Measurements from ENCODE around the gene SATL1. TPM values are rescaled to one million over a fixed set of nuclear protein-coding genes. Genes with fewer than 3 reads are reported as not detected.

SATL1 gene
- total RNA-seq, 1 donor from 2014 or later, result not detected

DNA sequence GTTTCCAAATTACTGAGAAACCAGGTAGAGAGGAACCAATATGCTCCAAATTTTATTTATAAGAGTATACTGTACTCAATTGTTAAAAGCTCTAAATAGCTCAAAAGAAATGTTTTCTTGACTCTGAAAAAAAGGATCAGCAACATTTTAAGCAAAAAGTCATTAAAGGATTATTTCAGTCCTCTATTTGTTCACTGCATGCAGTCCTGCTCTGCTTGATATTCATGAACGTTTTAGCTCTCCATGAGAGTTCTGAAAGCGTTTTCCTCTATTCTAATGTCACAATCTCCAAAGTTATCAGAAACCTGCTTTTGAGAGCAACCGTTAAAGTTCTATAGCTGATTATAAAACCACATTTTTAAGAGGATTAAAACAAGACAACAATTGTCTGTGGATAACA lies 129.4 kb downstream of the SATL1 start:
- DNase-seq (ENCODE audit: low read depth) (no peak), FAIRE-seq (no peak)
- TF ChIP-seq, protein P1, sequence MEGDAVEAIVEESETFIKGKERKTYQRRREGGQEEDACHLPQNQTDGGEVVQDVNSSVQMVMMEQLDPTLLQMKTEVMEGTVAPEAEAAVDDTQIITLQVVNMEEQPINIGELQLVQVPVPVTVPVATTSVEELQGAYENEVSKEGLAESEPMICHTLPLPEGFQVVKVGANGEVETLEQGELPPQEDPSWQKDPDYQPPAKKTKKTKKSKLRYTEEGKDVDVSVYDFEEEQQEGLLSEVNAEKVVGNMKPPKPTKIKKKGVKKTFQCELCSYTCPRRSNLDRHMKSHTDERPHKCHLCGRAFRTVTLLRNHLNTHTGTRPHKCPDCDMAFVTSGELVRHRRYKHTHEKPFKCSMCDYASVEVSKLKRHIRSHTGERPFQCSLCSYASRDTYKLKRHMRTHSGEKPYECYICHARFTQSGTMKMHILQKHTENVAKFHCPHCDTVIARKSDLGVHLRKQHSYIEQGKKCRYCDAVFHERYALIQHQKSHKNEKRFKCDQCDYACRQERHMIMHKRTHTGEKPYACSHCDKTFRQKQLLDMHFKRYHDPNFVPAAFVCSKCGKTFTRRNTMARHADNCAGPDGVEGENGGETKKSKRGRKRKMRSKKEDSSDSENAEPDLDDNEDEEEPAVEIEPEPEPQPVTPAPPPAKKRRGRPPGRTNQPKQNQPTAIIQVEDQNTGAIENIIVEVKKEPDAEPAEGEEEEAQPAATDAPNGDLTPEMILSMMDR (IDR thresholded peaks at IDR 0.05; ENCODE audit: insufficient read depth, low read length, severe bottlenecking), result no peak

DNA sequence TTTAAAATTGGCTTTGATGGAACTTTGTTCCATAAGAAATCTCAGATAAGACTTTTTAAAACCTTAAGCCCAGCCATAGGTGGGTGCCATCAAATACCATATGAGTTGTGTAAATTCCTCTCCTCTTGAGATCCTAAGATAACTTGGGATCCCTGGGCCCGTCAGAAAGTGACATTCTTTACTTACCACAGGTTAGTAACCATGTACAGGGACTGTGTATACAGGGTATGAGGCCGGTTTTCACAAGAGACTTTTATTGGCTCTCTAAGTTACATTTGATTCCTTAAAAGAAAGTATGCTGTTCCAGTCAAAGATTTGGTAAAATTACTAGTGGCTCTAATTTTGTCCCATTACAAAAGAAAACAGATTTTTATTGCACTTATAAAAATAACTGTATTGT lies 129.8 kb downstream of the SATL1 start:
- Histone ChIP-seq H3K4me3 (ENCODE audit: low read depth, low read length) (no peak overlapping the region), H3K27me3 (ENCODE audit: control insufficient read depth, insufficient read depth, low read length) (no peaks in the 10 kb centered on the region), H3K36me3 (ENCODE audit: control insufficient read depth, insufficient read depth, low read length) (no peaks in the 10 kb centered on the region)
- TF ChIP-seq, protein P1 (IDR thresholded peaks at IDR 0.05; ENCODE audit: insufficient read depth, low read length, severe bottlenecking), result no peak
- no peak for DNase-seq (ENCODE audit: low read depth)
- FAIRE-seq, result no peak

More for the DNA sequence above, 129.4 kb downstream of the SATL1 start:
- Histone ChIP-seq H3K4me3 (ENCODE audit: low read depth, low read length) (no peak overlapping the region), H3K27me3 (ENCODE audit: control insufficient read depth, insufficient read depth, low read length) (no peaks in the 10 kb centered on the region), H3K36me3 (ENCODE audit: control insufficient read depth, insufficient read depth, low read length) (no peaks in the 10 kb centered on the region)

DNA sequence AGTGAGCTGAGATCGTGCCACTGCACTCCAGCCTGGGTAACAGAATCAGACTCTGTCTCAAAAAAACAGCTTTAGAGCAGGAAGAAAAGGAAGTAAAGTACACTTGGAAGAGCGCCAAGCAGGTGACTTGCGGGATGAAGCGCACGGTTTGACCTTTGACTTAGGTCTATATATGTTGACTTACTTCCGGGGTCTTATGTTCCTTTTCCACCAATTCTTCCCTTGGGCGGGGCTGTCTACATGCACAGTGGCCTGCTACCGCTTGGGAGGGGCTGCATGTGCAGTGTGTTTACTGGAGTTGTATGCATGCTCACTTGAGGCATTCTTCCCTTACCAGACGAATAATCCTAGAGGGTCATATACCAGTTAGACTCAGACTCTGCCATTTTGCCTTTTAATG lies 131.3 kb downstream of the SATL1 start:
- no peak for FAIRE-seq
- TF ChIP-seq, protein P1 (IDR thresholded peaks at IDR 0.05; ENCODE audit: insufficient read depth, low read length, severe bottlenecking), result no peak
- H3K27me3 ChIP-seq (ENCODE audit: control insufficient read depth, insufficient read depth, low read length), result no peaks in the 10 kb centered on the region
- H3K4me3 ChIP-seq (ENCODE audit: low read depth, low read length), result no peak overlapping the region
- no peak for DNase-seq (ENCODE audit: low read depth)
- H3K36me3 ChIP-seq (ENCODE audit: control insufficient read depth, insufficient read depth, low read length), result no peaks in the 10 kb centered on the region

GRCh38 chrX:85111347-85111746 lies 132.2 kb downstream of the SATL1 start:
- H3K36me3 ChIP-seq (ENCODE audit: control insufficient read depth, insufficient read depth, low read length), result no peaks in the 10 kb centered on the region
- TF ChIP-seq, protein P1 (IDR thresholded peaks at IDR 0.05; ENCODE audit: insufficient read depth, low read length, severe bottlenecking), result peak; percentile 22
- no peaks in the 10 kb centered on the region for H3K27me3 ChIP-seq (ENCODE audit: control insufficient read depth, insufficient read depth, low read length)
- H3K4me3 ChIP-seq (ENCODE audit: low read depth, low read length), result no peak overlapping the region
- FAIRE-seq (no peak), DNase-seq (ENCODE audit: low read depth) (peak; percentile 4)

- TF ChIP-seq, protein P1 (IDR thresholded peaks at IDR 0.05; ENCODE audit: insufficient read depth, low read length, severe bottlenecking), result no peak
- Histone ChIP-seq H3K27me3 (ENCODE audit: control insufficient read depth, insufficient read depth, low read length) (no peaks in the 10 kb centered on the region), H3K4me3 (ENCODE audit: low read depth, low read length) (no peak overlapping the region), H3K36me3 (ENCODE audit: control insufficient read depth, insufficient read depth, low read length) (no peaks in the 10 kb centered on the region)
- DNase-seq (ENCODE audit: low read depth) (no peak), FAIRE-seq (no peak)
Observed at GRCh38 chrX:85109235-85109634, 134.3 kb downstream of the SATL1 start.

- Histone ChIP-seq H3K27me3 (ENCODE audit: control insufficient read depth, insufficient read depth, low read length) (no peaks in the 10 kb centered on the region), H3K4me3 (ENCODE audit: low read depth, low read length) (no peak overlapping the region), H3K36me3 (ENCODE audit: control insufficient read depth, insufficient read depth, low read length) (no peaks in the 10 kb centered on the region)
- FAIRE-seq, result peak; percentile 93
- peak; percentile 44 for DNase-seq (ENCODE audit: low read depth)
- TF ChIP-seq, protein P1 (IDR thresholded peaks at IDR 0.05; ENCODE audit: insufficient read depth, low read length, severe bottlenecking), result no peak
Observed at GRCh38 chrX:85108165-85108564, 135.4 kb downstream of the SATL1 start.
